ENCODE measurements around the gene TXLNG.
A peak's percentile ranks its signal among the peaks of the same experiment; 100 is the strongest.

The TXLNG gene

DNA sequence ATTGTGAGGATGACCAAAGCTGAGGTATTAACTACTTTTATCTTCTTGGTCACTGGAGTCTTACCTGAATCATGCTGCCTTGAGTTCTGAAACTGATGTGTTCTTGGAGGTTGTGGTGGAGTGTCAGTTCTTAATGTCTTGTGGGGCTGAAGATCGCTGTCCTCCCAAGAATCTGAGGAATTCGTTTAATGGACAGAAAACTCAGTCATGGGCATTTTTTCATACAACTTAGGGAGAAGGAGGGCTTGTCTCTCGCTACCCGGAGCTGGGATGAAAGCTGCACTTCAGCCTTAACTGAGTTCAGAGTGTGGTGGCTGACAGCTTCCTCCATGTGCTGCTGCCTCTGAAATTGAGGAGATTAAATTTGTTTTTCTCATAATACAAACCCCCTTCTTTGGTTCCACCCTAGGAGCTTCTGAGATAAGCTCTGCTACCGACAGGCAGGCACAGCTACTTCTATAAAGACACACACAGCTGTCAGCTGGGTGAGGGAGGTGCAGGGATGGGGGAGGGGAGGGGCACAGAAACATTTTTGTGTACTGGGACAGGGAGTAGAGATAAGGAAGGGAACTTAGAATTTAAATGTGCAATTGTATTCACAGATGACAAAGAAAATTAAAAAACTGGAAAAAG is 53.1 kb downstream of the TXLNG start:
- no peak for DNase-seq

DNA sequence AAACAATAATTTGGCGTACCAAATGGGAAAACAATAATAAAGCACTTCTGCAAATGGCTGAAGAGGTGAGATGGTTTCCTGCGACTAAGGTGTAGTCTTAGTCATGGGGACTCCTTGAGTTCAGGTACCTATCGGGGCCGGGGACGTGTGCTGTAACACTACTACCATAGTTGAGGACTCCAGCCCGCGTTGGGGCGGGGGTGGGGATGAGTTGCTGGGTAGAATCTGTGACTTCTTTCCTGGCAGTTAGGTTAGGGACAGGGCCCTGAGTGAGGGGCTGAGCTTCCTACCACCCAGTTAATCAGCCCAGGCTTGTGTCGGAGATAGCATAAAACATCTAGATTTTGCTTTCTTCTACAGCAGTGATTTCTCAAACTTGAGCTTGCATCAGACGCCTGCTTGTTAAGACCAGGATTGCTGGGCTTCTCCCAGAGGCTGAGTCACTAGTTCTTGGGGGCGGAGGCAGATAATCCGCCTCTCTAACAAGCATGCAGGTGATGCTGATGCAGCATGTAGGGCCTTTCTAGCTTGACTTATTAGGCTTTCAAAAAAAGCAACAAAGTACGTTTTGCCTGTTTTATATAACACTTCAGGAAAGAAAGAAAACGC is 53.7 kb downstream of the TXLNG start:
- DNase-seq, result no peak

DNA sequence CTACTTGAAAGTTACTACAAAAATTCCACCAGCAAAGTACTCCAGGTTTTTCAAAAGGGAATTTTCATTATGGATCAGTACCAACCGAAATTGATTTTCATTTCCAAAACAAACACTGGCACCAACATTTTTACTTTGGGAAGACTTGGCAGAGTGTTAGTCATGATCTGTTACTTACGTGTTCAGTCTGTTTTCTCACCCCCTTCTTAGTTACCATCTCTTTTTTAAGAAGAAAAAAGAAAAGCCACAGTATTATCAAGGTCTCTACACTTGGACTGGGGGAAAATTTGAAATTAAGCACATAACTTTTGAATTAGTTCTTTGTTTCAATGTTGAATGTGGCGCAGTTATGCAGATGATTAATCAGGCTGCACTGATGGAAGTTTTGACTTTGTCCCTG is 56.4 kb downstream of the TXLNG start:
- no peak for DNase-seq

DNA sequence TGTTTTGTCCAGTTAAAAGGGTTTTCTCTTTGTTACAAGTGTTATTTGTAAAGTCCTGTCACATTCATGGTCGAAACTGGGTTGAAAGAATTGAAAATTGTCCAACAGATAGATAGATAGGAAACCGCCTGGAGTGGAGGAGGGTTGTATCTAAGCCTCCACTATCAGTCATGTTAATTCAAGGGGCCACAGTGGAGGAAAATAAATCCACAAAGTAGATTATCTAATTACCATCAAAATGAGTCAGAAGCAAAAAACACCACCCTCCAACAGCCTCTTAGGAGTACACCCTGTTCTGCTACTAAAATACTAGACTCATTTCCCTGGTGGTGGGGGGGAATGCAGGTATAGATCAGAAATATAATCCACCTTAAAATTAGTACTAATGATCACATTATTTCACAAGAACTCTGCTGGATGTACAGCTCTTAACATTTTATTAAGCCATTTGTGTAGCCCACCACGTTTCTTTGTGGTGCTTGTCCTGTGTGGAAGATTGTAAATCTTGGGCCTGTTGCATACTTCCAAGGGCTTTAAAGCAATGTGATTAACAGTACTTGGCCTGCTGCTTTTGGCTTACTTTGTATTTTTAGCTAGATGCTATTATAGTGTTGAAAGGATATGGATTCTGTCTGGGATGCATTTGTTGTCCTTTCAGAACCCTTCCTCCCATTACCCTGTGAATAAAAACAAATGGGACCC is 57.1 kb downstream of the TXLNG start:
- DNase-seq, result peak; percentile 4

DNA sequence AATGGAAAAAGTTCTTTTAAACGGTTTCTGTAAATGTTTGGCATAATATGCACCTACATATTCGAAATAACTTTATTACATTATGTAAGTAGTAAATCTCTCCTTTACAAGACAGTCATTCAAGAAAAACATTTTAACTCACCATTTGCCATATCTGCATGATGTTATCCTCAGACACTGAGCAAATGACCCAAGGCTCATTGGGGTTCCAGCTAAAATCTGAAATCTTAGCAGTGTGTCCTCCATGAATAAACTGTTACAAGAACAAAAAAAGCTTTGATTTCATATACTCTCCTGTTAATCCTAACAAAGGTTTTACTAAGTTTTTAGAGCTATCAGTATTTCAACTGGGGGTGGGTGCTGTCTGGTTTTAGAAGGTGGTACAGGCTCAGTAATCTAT is 59.4 kb downstream of the TXLNG start:
- DNase-seq, result no peak

DNA sequence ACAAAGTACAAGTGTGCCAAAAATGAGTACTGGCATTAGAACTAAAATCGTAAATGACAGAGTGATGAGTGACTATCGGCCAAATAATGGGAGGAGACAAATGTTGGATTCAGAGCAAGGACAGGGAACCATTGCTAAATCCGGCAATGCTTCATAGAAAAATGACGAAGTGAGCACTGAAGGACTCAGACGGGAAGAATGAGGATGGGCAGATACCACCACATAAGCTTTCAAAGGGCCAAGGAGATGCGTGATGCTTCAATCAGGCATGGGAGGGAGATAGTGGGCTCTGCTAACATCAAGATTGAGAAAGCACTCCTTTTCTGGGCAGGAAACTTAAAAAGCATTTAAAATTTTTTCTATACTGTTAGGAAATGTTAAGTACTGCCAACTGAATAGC is 62.3 kb downstream of the TXLNG start:
- no peak for DNase-seq

DNA sequence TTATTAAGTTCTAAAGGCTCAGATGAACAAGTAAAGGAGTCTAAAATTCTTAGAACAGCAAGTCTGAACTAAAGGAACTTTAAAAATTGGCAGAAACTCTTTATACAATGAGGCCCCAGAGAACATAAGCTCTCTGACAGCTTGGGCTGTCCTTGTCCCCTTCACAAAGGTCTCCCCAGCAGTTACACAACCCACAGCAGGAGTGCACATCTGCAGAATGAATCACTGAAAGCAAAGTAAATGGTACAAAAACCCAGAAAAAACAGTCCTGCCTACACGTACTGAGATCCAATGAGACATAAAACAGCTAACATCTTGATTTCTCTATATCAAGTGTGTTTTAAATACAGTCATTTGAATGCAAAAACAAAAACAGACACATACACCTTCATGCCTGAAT is 65.2 kb downstream of the TXLNG start:
- DNase-seq, result no peak

DNA sequence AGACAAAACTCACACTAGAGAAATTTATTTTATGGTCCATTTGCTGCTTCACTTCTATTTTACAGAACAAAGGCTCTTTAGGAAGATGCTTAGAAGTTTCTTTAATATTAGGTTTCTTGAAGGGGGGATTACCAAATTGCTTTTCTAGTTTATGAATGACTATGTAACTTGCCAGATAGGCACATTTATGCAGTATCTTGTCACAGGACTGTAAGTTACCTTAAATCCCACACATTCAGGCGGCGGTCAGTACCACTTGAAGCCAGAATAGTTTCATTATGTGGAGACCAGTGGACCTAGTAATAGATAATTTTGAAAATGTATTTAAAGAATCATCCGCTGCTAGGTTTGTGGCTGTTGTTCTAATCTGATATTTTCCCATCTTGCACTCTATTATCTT is 65.6 kb downstream of the TXLNG start:
- DNase-seq, result no peak

DNA sequence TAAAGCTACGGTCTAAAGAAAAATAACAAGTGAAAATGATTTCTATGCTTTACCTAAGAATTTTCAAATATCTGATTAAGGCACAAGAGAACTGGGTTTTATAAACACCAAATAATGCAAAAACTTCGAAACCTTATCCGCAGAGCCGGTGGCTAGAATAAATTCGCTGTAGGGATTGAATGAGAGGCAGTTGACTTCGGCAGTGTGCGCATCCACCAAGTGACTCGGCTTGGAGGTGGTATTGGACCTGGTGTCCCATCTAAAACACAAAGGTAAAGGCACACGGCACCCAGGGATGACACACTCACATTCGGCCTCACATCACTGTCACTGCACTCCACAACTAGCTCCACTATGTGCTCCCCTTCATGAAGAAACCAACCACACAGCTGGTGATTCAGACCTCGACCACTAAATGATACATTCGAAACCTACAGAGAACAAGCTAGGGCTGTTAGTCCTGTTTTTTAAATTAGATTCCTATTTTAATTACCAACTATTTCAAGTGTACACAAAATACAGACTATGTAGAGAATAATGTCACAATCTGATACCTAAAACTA is 66.4 kb downstream of the TXLNG start:
- no peak for DNase-seq

DNA sequence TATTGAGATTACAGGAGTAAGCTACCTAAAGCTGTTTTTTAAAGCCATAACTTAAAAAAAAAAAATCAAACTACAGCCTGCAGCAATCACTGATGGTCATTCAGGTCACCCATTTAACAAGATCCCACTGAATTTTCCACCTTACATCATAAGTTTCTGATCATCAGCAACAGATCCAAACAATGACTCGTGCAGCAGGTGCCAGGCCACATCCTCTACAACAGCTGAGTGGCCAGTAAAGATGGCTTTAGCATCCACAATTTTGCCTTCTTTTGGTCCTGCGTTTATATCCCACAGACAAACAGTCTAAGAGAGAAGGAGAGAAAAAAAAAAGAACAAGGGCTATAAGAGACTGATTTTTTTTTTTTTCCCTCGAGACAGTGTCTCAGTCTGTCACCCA is 67.3 kb downstream of the TXLNG start:
- DNase-seq, result no peak

DNA sequence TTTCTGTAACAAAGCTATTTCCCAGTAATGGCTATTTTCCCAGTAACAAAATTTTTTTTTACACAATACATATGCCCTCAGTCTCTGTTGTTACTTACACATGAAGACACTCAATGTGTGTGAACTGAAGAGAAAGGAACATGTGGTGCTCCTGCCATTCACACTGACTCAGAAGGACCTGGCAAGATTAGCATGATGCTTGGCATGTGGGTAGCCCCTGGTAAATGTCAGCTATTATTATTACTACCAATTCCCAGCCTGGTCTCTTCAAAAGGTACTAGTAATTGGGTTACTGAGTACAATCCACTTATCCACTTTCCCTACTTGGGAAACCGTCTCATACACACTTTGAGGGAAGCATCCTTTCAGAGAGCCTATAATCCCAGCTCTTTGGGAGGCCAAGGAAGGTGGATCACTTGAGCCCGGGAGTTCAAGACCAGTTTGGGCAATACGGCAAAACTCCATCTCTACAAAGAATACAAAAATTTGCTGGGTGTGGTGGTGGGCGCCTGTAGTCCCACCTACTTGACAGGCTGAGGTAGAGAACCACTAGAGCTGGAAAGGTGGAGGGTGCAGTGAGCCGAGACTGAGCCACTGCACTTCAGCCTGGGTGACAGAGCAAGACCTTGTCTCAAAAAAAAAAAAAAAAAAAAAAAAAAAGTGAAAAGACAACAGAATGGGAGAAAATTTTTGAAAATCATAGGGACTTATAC is 69.3 kb downstream of the TXLNG start:
- DNase-seq, result no peak

DNA sequence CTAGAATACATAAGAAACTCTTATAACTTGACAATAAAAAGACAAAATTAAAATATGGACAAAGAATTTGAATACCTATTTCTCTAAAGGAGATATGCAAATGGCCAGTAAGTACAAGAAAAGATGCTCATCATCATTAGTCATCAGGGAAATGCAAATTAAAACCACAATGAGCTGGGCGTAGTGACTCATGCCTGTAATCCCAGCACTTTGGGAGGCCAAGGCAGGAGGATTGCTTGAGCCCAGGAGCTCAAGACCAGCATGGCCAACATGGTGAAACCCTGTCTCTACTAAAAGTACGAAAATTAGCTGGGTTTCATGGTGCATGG is 69.8 kb downstream of the TXLNG start:
- DNase-seq, result peak; percentile 31

DNA sequence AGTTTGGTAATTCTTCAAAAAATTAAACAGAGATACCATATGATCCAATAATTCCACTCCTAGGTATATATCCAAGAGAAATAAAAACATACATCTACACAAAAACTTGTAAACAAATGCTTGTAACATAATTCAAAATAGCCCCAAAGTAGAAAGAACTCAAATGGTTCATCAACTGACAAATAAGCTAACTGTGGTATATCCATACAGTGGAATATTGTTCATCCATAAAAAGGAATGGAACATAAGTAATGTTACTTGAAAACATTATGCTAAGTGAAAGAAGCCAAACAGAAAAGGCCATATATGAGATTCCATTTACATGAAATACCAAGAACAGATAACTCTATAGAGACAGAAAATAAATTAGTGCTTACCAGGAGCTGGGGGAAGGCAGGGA is 70.5 kb downstream of the TXLNG start:
- no peak for DNase-seq

DNA sequence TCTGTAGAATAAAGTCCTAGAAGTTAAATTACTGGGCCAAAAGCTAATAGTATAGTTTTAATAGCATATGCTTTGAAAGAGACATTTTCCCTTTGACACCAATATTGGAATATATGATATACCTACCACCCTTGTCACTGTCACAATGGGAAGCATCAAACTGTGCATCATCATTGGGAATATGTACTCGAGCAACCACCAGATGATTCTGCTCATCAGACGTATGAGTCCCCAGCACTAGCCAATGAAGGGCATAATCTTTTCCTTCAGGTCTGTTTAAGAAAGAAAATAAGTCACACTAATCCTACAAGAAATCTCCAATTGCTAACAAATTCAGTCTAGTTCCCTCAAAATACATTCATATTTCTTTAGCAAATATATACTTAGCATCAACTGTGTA is 76.6 kb downstream of the TXLNG start:
- DNase-seq, result no peak

DNA sequence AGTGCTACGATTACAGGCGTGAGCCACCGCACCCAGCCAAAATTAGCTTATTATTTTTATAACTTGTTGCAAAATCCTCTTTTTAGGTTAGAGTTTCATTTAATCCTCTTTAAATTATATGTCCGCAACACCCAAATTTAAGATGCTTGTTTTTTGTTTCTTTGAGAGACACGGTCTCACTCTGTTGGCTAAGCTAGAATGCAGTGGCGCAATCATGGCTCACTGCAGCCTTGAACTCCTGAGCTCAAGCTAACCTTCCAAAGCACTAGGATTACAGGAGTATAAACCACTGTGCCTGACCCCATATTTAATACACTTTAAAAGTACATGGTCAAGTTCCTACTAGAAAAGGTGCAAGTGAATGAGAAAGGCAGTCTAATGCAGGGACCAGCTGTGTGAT is 81.7 kb downstream of the TXLNG start:
- no peak for DNase-seq

DNA sequence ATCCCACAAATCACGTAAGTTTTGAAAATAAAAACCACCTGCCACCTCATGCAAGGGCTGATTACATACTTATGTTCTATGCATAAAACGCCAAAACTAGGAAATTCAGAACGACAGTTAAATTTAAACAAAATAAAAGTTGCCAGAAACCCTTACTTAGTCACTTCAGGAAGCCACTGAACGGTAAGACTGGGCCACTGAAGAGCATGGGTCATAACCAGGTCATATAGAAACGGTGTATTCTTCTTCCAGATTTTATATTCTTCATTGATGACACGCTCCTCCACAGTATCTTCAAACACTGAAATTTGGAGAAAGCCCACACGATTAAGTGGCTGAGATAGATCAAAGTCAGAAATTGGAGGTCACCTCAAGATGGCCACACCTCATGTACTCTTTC is 82.7 kb downstream of the TXLNG start:
- DNase-seq, result no peak

DNA sequence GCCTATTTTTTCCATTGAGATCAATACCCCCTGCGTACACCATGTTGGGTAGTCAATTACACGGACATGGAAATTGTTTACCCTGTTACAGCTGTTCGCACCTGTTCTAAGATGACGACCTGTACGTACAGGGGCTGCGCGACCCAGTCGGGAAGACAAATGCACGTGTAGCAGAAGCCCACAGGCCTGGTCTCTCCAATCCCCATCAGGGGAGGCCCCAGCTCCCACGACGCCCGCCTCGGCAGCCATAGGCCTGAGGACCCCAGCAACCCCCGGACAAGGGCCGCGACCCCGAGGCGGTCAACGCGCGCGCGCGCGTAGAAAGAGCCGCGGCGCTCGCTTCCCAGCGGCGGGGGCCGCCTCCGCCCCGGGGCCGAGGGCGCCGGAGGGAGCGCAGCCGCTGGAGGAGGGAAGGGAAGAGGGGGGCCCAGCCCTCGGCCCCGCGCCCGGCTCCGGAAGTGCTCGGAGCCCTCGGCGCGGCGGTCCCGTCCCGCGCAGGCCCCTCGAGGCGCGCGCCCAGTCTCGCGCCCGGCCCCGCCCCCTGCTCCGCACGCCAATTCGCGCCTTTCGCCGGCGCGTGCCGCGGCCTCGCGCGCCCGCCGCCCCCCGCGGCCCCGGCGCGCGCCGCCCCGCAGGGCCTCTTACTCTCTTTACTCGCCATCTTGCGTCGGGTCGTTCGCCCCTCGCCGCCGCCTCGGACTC is 83.3 kb downstream of the TXLNG start:
- DNase-seq, result peak; percentile 40

DNA sequence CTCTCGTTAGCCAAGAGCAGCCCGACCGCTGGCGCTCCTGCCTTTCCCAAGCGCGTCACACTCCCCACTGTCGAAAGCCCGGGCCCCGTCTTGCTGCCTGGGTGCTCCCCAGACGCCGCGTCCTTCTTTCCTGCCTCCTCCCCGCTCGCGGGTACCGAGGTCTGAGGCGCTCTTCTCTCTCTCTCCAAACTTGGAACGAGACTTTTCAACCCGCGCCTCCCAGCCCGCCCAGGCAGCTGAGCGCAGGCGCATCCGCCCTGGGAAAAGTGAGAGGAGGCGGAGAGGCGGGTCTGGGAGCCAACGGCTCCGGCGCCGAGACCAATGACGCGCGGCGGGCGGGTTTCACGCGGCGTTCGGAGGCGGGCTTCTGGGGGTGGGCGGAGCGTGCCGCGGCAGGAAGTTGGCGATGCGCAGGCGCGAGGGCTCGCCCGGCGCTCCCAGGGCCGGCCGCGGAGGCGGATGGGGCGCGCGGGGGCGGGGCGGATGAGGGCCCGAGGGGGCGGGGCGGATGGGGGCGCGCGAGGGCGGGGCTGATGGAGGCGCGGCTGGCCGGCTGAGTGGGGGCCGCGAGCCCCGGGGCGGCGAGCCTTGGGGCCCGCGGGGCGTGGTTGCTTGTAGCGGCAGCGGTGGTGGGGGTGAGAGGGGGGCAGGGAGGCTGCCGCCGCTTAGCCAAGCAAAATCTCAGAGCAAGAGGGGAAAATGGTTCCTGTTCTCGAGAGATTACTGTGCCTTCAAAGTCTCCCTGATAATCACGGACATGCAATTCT is 84.0 kb downstream of the TXLNG start, which contains the start of gene RBBP7:
Gene RBBP7, minus strand, starts transcription at position 268 of the 767 bp plus-strand sequence. CDS start 309 bp downstream, outside the sequence.
- peak; percentile 94 for DNase-seq

DNA sequence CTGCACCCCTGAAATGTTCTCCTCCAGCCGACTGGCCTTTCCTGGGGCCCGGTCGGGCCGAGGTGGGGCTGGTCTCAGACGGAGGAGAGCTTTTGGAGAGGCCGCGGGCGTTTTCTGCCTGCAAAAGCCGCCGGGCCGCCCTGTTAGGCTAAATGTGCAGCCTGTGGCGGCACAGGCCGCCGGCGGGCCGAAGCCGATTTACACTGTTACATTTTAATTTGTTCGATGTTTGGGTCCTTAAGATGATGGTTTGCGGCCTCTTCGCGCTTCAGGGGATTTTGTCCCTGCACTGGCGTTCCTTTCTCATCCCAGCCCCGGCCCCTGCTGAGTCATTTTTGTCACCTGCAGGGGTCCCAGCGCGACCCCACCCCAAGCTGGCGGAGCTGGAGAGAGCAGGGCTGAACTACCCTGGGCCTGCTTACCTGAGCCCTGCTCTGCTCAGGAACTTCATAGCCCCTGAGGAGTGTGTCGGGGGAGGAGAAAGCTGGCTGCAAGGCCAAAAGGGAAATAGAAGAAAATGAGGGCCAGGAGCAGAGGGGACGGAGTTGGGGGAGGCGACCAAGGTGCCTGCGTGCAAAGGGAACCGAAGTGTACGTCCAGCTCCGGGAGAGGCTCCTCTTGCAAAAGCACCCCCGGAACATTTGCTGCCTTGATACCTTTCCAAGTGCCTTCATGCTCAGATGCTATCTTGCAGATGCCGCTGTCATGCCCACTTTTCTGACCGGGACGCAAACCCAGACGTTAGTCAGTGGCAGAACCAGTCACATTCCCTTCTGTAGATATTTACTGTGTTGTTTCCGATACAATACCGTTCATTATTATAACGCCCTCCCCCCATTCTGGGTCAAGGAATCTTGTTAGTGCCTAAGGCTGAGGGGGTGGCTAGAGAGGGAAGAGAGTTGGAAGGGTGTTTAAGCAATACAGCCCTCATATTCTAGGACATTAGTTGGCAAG is 84.9 kb downstream of the TXLNG start:
- no peak for DNase-seq

DNA sequence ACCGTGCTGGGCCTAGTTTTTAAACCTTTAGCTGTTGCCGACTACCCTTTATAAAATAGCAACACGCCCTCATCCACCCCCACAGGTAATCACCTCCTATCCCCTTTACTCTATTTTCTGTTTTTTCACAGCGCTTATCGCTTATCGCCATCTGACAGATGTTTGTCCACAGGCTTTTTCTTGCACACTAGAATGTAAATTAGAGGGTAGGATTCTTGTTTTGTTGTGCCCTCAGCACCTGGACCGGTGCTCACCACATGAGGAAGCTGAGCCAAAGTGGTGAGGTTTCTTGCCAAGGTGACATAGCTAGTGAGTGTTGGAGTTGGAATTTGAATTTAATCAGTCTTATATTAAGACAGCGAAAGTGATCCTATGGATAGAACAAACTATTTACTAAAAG is 86.8 kb downstream of the TXLNG start:
- no peak for DNase-seq
